Activated CD8-positive, alpha-beta memory T cell treated with anti-CD3 and anti-CD28 coated beads, Interleukin-2, amount 10 ng/mL, durations not matched to agents 7 days and 5 days (primary cell): ENCODE data around the gene MAX. TPM values are rescaled to one million over a fixed set of nuclear protein-coding genes. Genes with fewer than 3 reads are reported as not detected.
"Not testable (repeated sequence)": the region's sequence is repeated elsewhere in the genome, so short reads cannot be mapped to it uniquely, and the experiment has no call there.

ENCODE experiments used
- ATAC-seq: fragments of 150-1000 bp; cut with Tn5 transposase; one replicate; pipeline ENCODE4 v1.10.0; 2021; ENCODE audit warnings: moderate library complexity
- CTCF ChIA-PET: fragments of 350-600 bp; sonication (Branson Sonifier 250); formaldehyde crosslinking; loops from one replicate; lab custom pipeline; 2021; ENCODE audit warnings: antibody characterized with exemption; lab: Charles Lee
- DNase-seq: peaks from one replicate; pipeline ENCODE4 v3.0.0-alpha.2; 2020
- H3K27ac Mint-ChIP-seq: one replicate; pipeline ENCODE4 v1.8.0; 2021; ENCODE audit warnings: mild to moderate bottlenecking, mixed read lengths
- H3K27me3 Mint-ChIP-seq: one replicate; pipeline ENCODE4 v1.8.0; 2021; ENCODE audit warnings: mixed read lengths
- H3K36me3 Mint-ChIP-seq: one replicate; pipeline ENCODE4 v1.8.0; 2021; ENCODE audit warnings: mild to moderate bottlenecking, mixed read lengths
- H3K4me1 Mint-ChIP-seq: one replicate; pipeline ENCODE4 v1.8.0; 2021; ENCODE audit warnings: mixed read lengths
- H3K4me3 Mint-ChIP-seq: one replicate; pipeline ENCODE4 v1.8.0; 2021; ENCODE audit warnings: mild to moderate bottlenecking, moderate library complexity, mixed read lengths
- H3K9me3 Mint-ChIP-seq: one replicate; pipeline ENCODE4 v1.8.0; 2022; ENCODE audit warnings: low read depth, mixed read lengths
- total RNA-seq, 2 experiments: library from RNA; stranded (reverse); gene quantifications; one replicate each; pipeline ENCODE4 v1.2.3, GENCODE V29; 2021

Gene MAX
- total RNA-seq, 2 experiments from 2014 or later, result 130 to 134 TPM

DNA sequence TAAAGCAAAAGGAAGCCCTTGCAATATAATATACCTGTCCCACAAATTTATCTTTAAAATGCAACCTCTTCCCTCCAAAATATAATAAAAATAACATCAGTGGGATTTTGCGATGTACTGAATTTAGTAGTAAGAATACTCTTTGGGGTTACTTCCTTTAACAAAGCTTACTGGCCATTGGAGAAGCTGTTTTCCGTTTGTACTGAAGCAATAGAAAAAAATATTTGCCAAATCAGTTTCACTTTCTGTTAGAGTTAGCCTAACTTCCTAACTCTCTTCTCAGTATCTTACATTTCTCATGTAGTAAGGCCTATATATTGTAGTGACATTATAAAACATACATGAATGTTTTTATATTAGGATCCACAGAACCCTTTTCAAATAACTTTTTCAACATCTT, 3.7 kb downstream of the MAX start:
- Mint-ChIP-seq H3K36me3 (peaks cover 57% of the 10 kb centered on the region), H3K4me1 (peaks cover 75% of the 10 kb centered on the region), H3K4me3 (peak overlapping the region; percentile 73), H3K27ac (peak overlapping the region; percentile 91), H3K27me3 (peaks cover 3% of the 10 kb centered on the region), H3K9me3 (no peaks in the 10 kb centered on the region)
- CTCF ChIA-PET, result interaction anchor here (0.9 to 2.6 kb wide), 4 partner anchors 79 to 114 kb away, joined by 3 to 11 read pairs (median 4); partner anchors contain the start of gene FNTB
- DNase-seq, result no peak
- no peak for ATAC-seq

DNA sequence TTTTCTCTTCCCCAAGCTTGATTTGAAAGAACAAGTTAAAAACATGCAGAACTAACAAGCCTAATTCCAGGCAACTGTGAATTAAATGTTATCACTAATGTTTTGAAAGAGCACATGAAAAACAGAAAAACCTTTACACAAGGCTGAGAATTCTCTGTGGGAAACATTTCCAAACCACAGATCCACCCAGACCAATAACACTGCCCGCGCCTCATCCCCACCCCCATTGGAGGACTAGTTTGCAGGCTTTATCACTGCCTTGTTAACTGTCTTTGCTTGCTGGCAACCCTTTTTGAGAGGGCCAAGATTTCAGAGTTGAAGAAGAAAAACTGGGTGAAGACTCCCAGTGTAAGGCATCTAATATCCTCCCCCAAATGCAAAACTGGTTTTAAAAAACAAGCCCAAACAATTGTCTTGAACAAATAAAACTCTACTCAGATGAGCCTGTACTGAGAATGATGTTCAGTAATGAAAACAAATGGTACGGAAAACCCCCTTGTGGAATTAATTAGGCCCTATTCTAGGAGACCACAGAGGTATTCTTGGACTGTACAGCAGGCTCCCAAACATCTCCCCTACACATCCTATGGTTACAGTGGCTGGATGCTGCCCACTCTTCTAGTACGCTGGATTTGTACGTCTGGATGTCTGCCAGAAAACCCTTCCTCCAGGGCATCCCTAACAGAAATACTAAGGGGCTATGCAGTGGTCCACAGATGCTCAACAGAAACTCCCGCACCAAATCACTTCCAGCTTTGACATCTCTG, 5.8 kb downstream of the MAX start:
- CTCF ChIA-PET, result interaction anchor here (2.6 kb wide), 1 partner anchor 110 kb away, joined by 11 read pairs; the partner anchor contains the start of gene FNTB
- Mint-ChIP-seq H3K36me3 (peaks cover 72% of the 10 kb centered on the region), H3K27me3 (no peaks in the 10 kb centered on the region), H3K4me3 (no peak overlapping the region), H3K9me3 (no peaks in the 10 kb centered on the region), H3K27ac (peak overlapping the region; percentile 58), H3K4me1 (peaks cover 69% of the 10 kb centered on the region)
- ATAC-seq (no peak), DNase-seq (no peak)

DNA sequence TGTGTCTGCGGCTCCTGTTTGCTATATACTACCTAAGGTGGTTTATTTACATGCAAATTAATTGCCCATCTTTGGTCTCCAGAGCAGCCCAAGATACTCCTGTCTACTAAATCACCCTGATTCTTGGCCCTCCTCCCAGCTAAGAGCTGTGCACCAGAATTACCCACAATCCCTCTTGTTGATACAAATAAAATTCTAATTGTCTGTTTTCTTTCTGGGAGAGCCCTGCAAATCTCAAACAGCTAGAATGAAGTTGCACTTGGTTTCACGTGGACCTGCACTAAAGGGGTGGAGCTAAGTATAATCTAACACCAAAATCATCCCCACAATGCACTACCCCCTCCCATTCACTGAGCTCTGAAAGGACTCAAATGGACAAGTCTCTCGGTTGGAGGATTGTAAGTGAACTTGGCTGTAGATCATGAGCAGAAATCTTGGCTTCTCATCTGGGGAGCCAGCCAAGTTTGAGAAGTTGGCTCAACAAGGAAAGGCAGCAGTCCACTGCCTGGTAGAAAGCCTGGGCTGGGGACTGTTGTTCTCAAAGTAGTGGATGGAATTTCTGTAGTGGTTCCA, 6.6 kb downstream of the MAX start:
- Mint-ChIP-seq H3K27ac (peak overlapping the region; percentile 43), H3K9me3 (no peaks in the 10 kb centered on the region), H3K27me3 (no peaks in the 10 kb centered on the region), H3K4me1 (peaks cover 65% of the 10 kb centered on the region), H3K36me3 (peaks cover 73% of the 10 kb centered on the region), H3K4me3 (no peak overlapping the region)
- DNase-seq (no peak), ATAC-seq (no peak)
- CTCF ChIA-PET, result no interaction called here

DNA sequence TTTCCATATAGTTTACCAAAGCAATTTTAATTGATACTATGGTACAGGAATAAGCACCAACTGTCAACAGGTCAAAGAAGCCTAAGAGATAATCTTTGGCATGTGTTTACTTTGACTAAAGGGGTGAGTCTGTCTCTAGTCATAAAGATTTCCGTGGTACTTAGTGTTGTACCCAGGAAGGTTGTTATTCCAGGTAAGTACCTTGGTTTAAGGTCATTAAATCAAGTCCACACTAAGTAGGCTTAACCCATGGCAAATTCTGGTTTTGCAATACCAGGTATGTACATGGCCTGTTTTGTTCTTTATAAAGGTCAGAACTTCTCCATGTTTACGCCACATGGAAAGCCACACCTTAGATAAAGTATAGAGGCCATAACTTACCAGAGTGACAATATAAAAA, 10.0 kb downstream of the MAX start:
- no peak for DNase-seq
- Mint-ChIP-seq H3K27ac (no peak overlapping the region), H3K9me3 (peaks cover 9% of the 10 kb centered on the region), H3K36me3 (peaks cover 83% of the 10 kb centered on the region), H3K27me3 (no peaks in the 10 kb centered on the region), H3K4me1 (peaks cover 39% of the 10 kb centered on the region), H3K4me3 (no peak overlapping the region)
- no peak for ATAC-seq
- CTCF ChIA-PET, result interaction anchor here (1.1 kb wide), 1 partner anchor 16 kb away, joined by 3 read pairs; no protein-coding TSS in a partner anchor

DNA sequence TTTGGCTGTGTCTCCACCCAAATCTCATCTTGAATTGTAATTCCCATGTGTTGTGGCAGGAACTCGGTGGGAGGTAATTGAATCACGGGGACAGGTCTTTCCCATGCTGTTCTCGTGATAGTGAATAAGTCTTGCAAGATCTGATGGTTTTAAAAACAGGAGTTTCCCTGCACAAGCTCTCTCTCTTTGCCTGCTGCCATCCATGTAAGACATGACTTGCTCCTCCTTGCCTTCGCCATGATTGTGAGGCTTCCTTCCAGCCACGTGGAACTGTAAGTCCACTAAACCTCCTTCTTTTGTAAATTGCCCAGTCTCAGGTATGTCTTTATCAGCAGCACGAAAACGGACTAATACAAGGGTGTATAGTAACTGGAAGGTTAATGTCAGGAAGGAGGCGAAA, 14.5 kb downstream of the MAX start:
- H3K27ac Mint-ChIP-seq, ATAC-seq, H3K4me3 Mint-ChIP-seq, CTCF ChIA-PET, H3K9me3 Mint-ChIP-seq, H3K27me3 Mint-ChIP-seq, DNase-seq: not testable (repeated sequence)
- Mint-ChIP-seq H3K4me1 (peaks cover 15% of the 10 kb centered on the region), H3K36me3 (peaks cover 85% of the 10 kb centered on the region)

DNA sequence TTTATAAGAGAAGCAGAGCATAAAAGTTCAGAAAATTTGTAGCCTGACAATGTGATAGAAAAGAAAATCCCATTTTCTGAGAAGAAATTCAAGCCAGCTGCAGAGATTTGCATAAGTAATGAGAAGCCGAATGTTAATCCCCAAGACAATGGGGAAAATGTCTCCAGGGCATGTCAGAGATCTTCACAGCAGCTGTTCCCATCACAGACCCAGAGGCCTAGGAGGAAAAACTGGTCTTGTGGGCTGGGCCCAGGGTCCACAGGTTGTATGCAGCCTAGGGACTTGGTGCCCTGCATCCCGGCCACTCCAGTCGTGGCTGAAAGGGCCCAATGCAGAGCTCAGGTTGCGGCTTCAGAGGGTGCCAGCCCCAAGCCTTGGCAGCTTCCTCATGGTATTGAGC, 15.6 kb downstream of the MAX start:
- Mint-ChIP-seq H3K4me1 (peaks cover 23% of the 10 kb centered on the region), H3K36me3 (peaks cover 89% of the 10 kb centered on the region)
- DNase-seq, H3K27me3 Mint-ChIP-seq, H3K9me3 Mint-ChIP-seq, CTCF ChIA-PET, H3K4me3 Mint-ChIP-seq, H3K27ac Mint-ChIP-seq, ATAC-seq: not testable (repeated sequence)

DNA sequence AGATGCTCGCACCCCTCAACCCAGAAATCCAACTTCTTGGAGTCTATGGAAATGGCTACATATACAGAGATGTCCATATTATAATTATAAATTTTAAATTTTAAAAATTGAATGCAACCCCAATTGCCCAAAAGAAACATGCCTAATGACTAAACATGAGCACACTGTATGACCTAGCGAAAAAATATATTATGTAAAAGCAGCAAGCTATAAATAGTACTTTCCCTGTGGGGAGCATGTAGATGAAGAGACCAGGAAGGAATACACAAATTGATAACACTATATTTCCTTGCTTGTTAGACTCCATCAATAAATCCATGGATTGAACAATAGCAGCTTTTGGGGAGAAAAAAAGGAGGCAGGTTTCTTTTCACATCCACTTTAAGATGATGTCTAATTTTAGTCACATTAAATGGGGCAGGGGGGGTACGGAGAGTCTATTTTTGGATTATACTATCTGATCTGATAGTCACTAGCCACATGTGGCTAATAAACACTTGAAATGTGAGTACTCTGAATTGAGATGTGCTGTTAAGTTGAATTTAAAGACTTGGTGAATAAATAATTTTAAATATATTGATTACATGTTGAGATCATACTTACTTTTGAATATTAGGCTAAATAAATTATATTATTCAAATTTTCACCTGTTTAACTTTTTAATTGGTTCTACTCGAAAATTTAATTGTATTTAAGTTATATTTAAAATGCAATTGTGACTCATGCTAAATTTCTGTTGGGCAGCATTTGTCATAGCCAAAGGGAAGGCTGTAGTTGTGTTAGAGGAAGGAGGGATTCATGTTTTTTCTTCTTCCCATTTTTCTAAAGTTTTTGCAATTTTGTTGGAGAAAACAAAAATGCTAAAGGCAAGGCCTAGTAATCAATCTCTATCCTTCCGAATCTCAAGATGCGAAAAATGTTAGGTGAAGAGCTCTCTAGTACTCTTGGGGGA, 17.5 kb downstream of the MAX start:
- DNase-seq, result no peak
- CTCF ChIA-PET, result interaction anchor here (1.2 kb wide), 1 partner anchor 11 kb away, joined by 3 read pairs; no protein-coding TSS in a partner anchor
- no peak for ATAC-seq
- H3K36me3 Mint-ChIP-seq, result peaks cover 92% of the 10 kb centered on the region
- no peaks in the 10 kb centered on the region for H3K27me3 Mint-ChIP-seq
- no peak overlapping the region for H3K4me3 Mint-ChIP-seq
- no peak overlapping the region for H3K27ac Mint-ChIP-seq
- H3K4me1 Mint-ChIP-seq, result peaks cover 36% of the 10 kb centered on the region
- H3K9me3 Mint-ChIP-seq, result peaks cover 9% of the 10 kb centered on the region

DNA sequence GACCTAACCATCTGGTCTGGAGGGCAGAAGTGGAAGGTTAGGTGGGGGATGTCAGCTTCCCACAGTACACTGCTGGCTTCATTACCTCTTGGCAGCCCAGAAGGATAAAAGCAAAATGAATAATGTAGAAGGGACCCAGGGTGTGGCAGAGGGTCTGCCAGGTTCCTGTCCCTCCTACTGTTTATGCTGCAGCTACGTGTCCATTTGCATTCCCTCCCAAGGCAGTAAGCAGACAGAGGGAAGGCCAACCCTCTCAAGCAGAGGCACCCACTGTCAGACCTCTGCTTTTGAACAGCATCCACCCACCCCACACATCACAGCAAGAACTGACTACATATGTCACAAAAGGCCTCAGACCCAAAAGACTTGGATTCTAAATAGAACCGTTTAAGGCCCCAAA, 19.4 kb downstream of the MAX start:
- DNase-seq, result no peak
- Mint-ChIP-seq H3K4me1 (peaks cover 43% of the 10 kb centered on the region), H3K4me3 (no peak overlapping the region), H3K27ac (no peak overlapping the region), H3K36me3 (peaks cover 87% of the 10 kb centered on the region), H3K9me3 (peaks cover 5% of the 10 kb centered on the region), H3K27me3 (no peaks in the 10 kb centered on the region)
- ATAC-seq, result no peak
- CTCF ChIA-PET, result no interaction called here

DNA sequence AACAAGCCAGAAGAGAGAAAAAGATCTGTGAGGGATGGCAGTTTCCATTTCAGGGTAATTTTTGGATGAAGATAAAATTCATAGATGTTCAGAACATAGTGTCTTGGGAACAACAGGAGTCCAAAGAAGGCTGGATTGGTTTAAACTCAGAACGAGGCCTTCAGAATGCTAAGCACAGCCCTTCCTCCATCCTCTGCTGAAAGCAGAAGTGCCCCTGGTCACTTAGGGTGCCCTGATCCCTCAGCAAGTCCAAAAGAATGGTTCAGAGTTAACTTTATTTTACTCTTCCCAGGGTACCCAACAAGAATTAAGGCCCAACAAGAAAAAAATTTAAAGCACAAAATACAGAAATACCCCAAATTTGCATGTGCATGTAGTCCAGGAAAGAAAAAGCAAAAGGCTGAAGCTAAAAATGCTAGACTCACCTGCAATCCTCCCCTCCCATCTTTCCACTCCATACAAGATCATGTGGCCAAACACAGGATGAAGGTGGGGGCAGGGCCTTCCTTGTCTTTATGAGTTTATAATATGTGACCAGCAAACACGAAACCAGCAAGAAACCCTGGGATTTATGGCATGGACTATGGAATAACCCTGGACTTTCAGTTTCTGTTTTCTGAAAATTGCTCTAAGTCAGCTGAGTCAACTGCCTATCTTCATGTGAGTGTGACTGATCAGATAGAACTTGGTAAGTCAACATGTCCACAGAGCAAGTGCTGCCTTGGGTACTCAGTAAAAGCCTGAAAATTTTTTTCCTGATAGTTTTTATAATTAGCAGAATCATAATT, 21.2 kb downstream of the MAX start:
- H3K27me3 Mint-ChIP-seq, result no peaks in the 10 kb centered on the region
- no peak overlapping the region for H3K4me3 Mint-ChIP-seq
- H3K36me3 Mint-ChIP-seq, result peaks cover 80% of the 10 kb centered on the region
- ATAC-seq (no peak), DNase-seq (no peak)
- H3K4me1 Mint-ChIP-seq, result peaks cover 43% of the 10 kb centered on the region
- H3K9me3 Mint-ChIP-seq, result no peaks in the 10 kb centered on the region
- CTCF ChIA-PET, result no interaction called here
- H3K27ac Mint-ChIP-seq, result peak overlapping the region; percentile 31

DNA sequence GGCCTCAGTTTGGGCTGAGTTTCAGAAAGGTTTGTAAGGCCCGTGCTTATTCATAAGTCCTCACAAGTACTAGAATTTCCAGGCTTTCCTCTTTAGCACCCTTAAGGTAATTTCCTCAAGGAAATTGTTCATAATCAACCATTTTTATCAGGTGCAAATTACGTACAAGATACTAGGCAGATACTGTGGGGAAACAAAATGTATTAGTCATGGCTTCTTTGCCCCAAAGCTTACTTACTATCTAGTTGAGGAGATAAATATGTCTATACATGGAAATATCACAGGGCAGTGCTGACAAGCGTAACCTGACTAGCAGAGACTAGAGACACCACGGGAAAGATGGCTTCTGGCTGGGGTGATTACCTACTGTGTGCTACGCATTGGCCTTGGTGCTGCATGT, 22.5 kb downstream of the MAX start:
- Mint-ChIP-seq H3K36me3 (peaks cover 77% of the 10 kb centered on the region), H3K27me3 (no peaks in the 10 kb centered on the region), H3K4me3 (no peak overlapping the region), H3K9me3 (no peaks in the 10 kb centered on the region), H3K4me1 (peaks cover 48% of the 10 kb centered on the region), H3K27ac (no peak overlapping the region)
- ATAC-seq (no peak), DNase-seq (no peak)
- CTCF ChIA-PET, result no interaction called here

DNA sequence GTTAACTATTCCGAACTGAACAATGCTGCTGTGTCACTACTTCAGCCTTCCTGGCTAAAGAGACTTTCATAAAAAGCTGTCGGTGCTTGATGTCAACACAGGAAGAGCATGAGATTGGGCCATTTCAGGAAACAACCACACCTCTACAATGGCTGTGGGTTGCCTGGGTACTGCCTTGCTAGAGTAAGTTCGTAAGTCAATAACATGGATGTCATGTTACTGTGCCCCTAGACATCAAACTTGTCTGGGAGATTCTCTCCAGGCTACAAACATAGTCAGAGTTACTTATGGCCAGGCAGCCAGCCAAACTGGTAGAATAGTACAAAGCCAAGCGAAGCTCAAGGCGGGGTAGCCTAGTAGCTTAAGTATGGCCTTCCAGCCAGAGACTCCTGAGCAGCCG, 23.1 kb downstream of the MAX start:
- no peak for DNase-seq
- Mint-ChIP-seq H3K9me3 (no peaks in the 10 kb centered on the region), H3K4me3 (no peak overlapping the region), H3K36me3 (peaks cover 73% of the 10 kb centered on the region), H3K27ac (peak overlapping the region; percentile 27), H3K27me3 (no peaks in the 10 kb centered on the region), H3K4me1 (peaks cover 50% of the 10 kb centered on the region)
- ATAC-seq, result no peak
- CTCF ChIA-PET, result interaction anchor here (0.6 kb wide), 1 partner anchor 236 kb away, joined by 3 read pairs; no protein-coding TSS in a partner anchor

DNA sequence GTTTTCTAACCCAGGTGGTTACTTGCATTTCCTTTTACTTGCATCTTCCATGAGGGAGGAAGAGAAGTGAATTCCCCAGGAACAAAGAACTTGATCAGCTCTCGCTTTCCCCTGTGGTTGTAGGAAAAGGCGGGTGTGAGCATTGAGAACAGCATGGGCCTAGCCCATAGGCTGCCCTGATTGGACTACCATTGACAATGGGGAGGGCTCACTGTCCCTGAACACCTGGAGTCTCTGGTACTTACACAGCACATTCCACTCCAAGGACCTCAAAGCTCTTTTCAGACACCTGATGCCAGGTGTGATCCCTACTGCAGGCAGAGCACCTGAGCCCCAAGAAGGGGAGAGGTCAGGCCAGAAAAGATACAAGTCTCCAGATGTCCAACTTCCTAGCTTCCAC, 25.0 kb downstream of the MAX start:
- Mint-ChIP-seq H3K9me3 (no peaks in the 10 kb centered on the region), H3K27ac (no peak overlapping the region), H3K4me1 (peaks cover 45% of the 10 kb centered on the region), H3K4me3 (no peak overlapping the region), H3K36me3 (peaks cover 58% of the 10 kb centered on the region), H3K27me3 (no peaks in the 10 kb centered on the region)
- ATAC-seq (no peak), DNase-seq (no peak)
- CTCF ChIA-PET, result interaction anchor here (1.0 to 1.4 kb wide), 3 partner anchors 16 to 29 kb away, joined by 3 to 4 read pairs (median 3); partner anchors contain the start of gene MAX
